Right atrium auricular region (tissue), 2 donors: ENCODE measurements around the gene THAP2. TPM values are rescaled to one million over a fixed set of nuclear protein-coding genes. Genes with fewer than 3 reads are reported as not detected.
"Not testable (repeated sequence)": the region's sequence is repeated elsewhere in the genome, so short reads cannot be mapped to it uniquely, and the experiment has no call there.

ENCODE experiments used
- DNase-seq: peaks from one replicate; pipeline ENCODE4 v3.0.0-alpha.2; 2019; ENCODE audit warnings: low spot score
- H3K27ac ChIP-seq, 2 donors: fragments of 200-600 bp; sonication (generic); 1 replicate in 1 of 2; 2 replicates in 1 of 2; pipeline ENCODE4 v1.5.1; 2016 to 2019
- H3K27me3 ChIP-seq, 2 donors: fragments of 200-600 bp; sonication (generic); one replicate each; pipeline versions ENCODE4 v1.5.1 to v1.6.0; 2017 to 2019
- H3K36me3 ChIP-seq: fragments of 200-600 bp; sonication (generic); one replicate; pipeline ENCODE4 v1.5.1; 2016
- H3K4me1 ChIP-seq, 2 donors: fragments of 200-600 bp; sonication (generic); one replicate each; pipeline versions ENCODE4 v1.5.1 to v1.6.0; 2017 to 2019
- H3K4me3 ChIP-seq, 2 donors: fragments of 200-600 bp; sonication (generic); 1 replicate in 1 of 2; 2 replicates in 1 of 2; pipeline ENCODE4 v1.5.1; 2017 to 2019; ENCODE audit warnings: mild to moderate bottlenecking in 1 of 2, moderate library complexity in 1 of 2
- H3K9me3 ChIP-seq, 2 donors: fragments of 200-600 bp; sonication (generic); one replicate each; pipeline ENCODE4 v1.5.1; 2019
- total RNA-seq, 2 donors: library from RNA; depleted of rRNA; stranded (reverse); fragments of >200 nt; gene quantifications; one replicate each; pipeline ENCODE4 v1.1.0, GENCODE V29; 2016
- TF ChIP-seq, protein P1 (sequence below), 2 donors: fragments of 200-600 bp; sonication (generic); IDR thresholded peaks; one replicate each; pipeline ENCODE4 v1.5.1; 2019; ENCODE audit warnings: antibody characterized with exemption in 2 of 2

Gene THAP2
- total RNA-seq, 2 donors from 2014 or later = 2.0 to 5.2 TPM

DNA sequence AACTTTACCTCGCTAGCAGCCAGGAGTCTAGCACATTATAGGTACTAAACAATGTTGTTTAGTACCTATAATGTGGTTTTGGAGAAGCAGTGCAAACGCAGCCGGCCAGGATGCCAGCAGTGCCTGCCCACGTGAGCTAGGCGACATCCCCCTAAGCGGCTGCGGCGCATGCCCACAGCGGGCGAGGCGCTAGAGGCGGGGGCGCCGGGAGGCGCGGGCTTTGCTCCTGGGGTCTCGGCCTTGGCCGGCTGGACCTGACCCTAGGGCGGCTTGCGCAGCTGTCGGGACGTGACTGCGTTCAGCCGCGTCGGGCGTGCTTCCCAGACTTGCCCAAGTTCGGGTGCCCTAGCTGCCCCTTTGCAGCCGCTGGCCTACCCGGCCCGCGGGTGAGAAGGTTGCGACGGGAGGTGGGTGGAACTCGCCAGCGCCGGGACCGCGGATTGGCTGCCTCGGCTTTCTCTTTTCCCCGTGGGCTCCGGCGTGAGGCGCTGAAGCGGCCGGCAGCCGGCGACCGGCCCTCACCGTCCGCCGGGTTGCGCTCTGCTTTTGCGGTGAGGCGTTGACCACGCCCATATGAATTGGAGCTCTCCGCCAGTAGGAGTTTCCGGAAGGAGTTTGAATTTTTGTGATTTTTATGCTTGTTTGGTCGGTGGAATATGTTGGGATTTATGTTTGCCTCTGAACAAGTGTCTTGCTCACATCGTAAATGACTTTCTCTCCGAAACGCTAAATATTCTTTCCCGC, 22.0 kb downstream of the THAP2 start, which contains the start of gene TMEM19:
Gene TMEM19 (plus strand): TSS at position 169 of the 744 bp plus-strand sequence. CDS start 599 bp downstream, outside the sequence.
- peak within 1 kb of the TSS; percentile 73 to 74 for H3K4me3 ChIP-seq
- peak; percentile 92 for DNase-seq
- peaks cover 0 to 27% of the 10 kb centered on the region in 2 donors for H3K4me1 ChIP-seq
- TF ChIP-seq, protein P1, sequence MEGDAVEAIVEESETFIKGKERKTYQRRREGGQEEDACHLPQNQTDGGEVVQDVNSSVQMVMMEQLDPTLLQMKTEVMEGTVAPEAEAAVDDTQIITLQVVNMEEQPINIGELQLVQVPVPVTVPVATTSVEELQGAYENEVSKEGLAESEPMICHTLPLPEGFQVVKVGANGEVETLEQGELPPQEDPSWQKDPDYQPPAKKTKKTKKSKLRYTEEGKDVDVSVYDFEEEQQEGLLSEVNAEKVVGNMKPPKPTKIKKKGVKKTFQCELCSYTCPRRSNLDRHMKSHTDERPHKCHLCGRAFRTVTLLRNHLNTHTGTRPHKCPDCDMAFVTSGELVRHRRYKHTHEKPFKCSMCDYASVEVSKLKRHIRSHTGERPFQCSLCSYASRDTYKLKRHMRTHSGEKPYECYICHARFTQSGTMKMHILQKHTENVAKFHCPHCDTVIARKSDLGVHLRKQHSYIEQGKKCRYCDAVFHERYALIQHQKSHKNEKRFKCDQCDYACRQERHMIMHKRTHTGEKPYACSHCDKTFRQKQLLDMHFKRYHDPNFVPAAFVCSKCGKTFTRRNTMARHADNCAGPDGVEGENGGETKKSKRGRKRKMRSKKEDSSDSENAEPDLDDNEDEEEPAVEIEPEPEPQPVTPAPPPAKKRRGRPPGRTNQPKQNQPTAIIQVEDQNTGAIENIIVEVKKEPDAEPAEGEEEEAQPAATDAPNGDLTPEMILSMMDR (IDR thresholded peaks at IDR 0.05) = peak in 1 of 2 donors; percentile 58
- no peaks in the 10 kb centered on the region for H3K27me3 ChIP-seq
- peak within 1 kb of the TSS; percentile 91 to 94 for H3K27ac ChIP-seq
- no peaks in the 10 kb centered on the region for H3K9me3 ChIP-seq
- H3K36me3 ChIP-seq = no peaks in the 10 kb centered on the region

DNA sequence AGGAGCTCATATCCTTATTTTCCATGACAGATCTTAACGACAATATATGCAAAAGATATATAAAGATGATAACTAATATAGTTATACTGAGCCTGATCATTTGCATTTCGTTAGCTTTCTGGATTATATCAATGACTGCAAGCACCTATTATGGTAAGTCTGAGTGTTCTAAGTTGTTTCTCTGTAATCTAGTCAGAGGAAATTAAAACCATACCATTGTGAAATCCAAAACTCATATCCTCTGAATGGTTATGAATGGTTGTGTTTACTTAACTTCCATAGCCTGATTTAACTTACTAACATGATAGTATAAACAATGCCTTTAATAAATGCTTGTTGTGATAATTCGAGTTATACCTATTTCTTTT, 22.5 kb downstream of the THAP2 start:
- TF ChIP-seq, protein P1 (IDR thresholded peaks at IDR 0.05) = no peak

DNA sequence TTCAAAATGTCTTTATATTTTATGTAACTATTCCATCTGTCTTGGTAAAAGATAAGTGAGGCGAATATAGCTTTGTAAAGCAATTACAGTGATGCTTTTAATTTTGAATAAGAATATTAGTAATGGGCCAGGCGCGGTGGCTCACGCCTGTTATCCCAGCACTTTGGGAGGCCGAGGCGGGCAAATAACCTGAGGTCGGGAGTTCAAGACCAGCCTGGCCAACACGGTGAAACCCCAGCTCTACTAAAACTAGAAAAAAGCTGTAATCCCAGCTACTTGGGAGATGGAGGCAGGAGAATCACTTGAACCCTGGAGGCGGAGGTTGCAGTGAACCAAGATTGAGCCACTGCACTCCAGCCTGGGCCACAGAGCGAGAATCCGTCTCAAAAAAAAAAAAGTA, 23.1 kb downstream of the THAP2 start:
- peaks cover 0 to 27% of the 10 kb centered on the region in 2 donors for H3K4me1 ChIP-seq
- peak overlapping the region; percentile 73 to 74 for H3K4me3 ChIP-seq
- not testable (repeated sequence) for DNase-seq, H3K9me3 ChIP-seq, H3K36me3 ChIP-seq, H3K27me3 ChIP-seq
- H3K27ac ChIP-seq = peak overlapping the region in 1 of 2 donors; percentile 91

More for the DNA sequence above, 22.5 kb downstream of the THAP2 start:
- no peak for DNase-seq
- H3K36me3 ChIP-seq = no peaks in the 10 kb centered on the region
- no peaks in the 10 kb centered on the region for H3K9me3 ChIP-seq
- H3K27me3 ChIP-seq = no peaks in the 10 kb centered on the region
- H3K4me1 ChIP-seq = peaks cover 0 to 27% of the 10 kb centered on the region in 2 donors
- peak overlapping the region; percentile 73 to 74 for H3K4me3 ChIP-seq
- peak overlapping the region; percentile 91 to 94 for H3K27ac ChIP-seq

DNA sequence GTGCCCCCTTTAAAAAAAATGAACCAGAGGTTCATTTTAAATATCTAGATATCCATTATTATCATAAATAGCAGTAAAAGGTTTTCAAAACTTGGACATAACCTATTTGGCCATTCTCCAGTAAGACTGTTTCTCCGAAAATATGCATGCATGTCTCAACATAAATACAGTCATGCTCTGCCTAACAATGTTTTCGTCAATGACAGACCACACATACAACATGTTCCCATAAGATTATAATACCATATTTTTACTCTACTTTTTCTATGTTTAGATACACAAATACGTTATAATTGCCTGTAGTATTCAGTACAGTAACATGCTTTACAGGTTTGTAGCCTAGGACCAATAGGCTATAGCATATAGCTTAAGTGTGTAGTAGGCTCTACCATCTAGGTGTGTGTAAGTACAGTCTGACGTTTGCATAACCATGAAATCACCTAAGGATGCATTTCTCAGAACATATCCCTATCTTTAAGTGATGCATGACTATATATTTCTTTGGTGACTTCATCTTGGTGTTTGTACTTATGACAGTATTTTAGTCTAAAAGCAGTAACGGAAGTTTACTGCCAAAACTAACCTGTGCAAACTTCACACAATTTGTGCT, 25.0 kb downstream of the THAP2 start:
- H3K27ac ChIP-seq = no peak overlapping the region
- TF ChIP-seq, protein P1 (IDR thresholded peaks at IDR 0.05) = no peak
- DNase-seq = no peak
- H3K36me3 ChIP-seq = no peaks in the 10 kb centered on the region
- H3K4me1 ChIP-seq = peaks cover 0 to 31% of the 10 kb centered on the region in 2 donors
- H3K9me3 ChIP-seq = no peaks in the 10 kb centered on the region
- no peak overlapping the region for H3K4me3 ChIP-seq
- no peaks in the 10 kb centered on the region for H3K27me3 ChIP-seq

DNA sequence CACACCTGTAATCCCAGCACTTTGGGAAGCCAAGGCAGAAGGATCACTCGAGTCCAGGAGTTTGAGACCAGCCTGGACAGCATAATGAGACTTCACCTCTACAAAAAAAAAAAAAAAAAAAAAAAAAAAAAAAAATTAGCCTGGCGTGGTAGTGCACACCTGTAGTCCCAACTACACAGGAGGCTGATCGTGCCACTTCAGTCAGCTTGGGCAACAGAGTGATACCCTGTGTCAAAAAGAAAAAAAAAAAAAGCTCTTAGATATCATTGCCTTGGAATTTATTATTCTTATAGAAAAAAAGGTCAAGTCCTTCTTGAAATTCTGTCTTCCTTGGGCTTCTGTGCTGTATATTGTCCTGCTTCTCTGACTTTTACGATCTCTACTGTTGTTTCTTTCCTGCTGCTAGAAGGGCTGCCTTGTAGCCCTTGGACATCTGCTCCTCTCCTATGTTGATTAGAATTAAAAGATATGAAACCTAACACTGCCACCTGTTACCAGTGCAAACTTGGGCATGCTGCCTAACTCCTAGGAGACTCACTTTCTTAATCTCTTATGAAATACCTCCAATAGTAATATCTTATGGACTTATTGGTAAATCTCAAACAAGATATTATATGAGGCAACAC, 27.5 kb downstream of the THAP2 start:
- H3K27ac ChIP-seq = no peak overlapping the region
- H3K4me3 ChIP-seq = no peak overlapping the region
- peaks cover 0 to 39% of the 10 kb centered on the region in 2 donors for H3K4me1 ChIP-seq
- no peaks in the 10 kb centered on the region for H3K27me3 ChIP-seq
- peaks cover 3% of the 10 kb centered on the region for H3K36me3 ChIP-seq
- no peak for DNase-seq
- TF ChIP-seq, protein P1 (IDR thresholded peaks at IDR 0.05) = no peak
- H3K9me3 ChIP-seq = no peaks in the 10 kb centered on the region

DNA sequence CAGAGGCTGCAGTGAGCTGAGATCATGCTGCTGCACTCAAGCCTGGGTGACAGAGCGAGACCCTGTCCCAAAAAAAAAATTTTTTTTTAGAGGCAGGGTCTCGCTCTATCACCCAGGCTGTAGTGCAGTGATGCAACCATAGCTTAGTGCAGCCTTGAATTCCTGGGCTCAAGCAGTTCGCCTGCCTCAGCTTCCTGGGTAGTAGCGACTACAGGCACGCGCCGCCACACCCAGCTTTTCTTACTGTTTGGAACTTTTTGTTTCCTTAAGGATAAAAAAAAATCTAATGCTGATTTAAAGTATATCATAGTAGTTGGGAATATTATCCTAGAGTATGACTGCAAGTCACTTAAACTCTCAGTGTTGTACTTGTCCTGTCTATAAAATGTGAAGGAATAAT, 29.0 kb downstream of the THAP2 start:
- Histone ChIP-seq H3K27me3 (no peaks in the 10 kb centered on the region), H3K4me1 (peaks cover 0 to 26% of the 10 kb centered on the region in 2 donors), H3K27ac (no peak overlapping the region), H3K4me3 (no peak overlapping the region), H3K36me3 (peaks cover 8% of the 10 kb centered on the region), H3K9me3 (no peaks in the 10 kb centered on the region)
- TF ChIP-seq, protein P1 (IDR thresholded peaks at IDR 0.05) = no peak
- DNase-seq = no peak

DNA sequence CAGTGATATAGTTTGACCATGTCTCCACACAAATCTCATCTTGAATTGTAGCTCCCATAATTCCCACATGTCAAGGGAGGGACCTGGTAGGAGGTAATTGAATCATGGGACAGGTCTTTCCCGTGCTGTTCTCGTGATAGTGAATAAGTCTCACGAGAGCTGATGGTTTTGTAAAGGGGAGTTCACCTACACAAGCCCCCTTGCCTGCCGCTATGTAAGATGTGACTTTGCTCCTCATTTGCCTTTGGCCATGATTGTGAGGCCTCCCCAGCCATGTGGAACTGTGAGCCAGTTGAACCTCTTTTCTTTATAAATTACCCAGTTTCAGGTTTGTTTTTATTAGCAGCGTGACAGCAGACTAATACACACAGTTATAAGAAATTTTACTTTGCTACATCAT, 29.6 kb downstream of the THAP2 start:
- DNase-seq, H3K4me3 ChIP-seq, H3K27me3 ChIP-seq, H3K9me3 ChIP-seq: not testable (repeated sequence)
- H3K4me1 ChIP-seq = peaks cover 0 to 21% of the 10 kb centered on the region in 2 donors
- peak overlapping the region; percentile 66 to 70 for H3K27ac ChIP-seq
- H3K36me3 ChIP-seq = peaks cover 13% of the 10 kb centered on the region
